A673 (cell line): ENCODE results near the gene RPL29. TPM values are rescaled to one million over a fixed set of nuclear protein-coding genes. Genes with fewer than 3 reads are reported as not detected.
A peak's percentile ranks its signal among the peaks of the same experiment; 100 is the strongest.

Experiments
- BruUV-seq: library from RNA; stranded (reverse); fragments of 400-500 nt; replicated peaks from 2 replicates; lab custom pipeline; 2021; lab: Mats Ljungman, UMichigan
- CTCF ChIA-PET: fragments of 300-600 bp; sonication (Branson Sonifier 250); formaldehyde crosslinking; loops from one replicate; lab custom pipeline; 2022; ENCODE audit warnings: antibody characterized with exemption; lab: Charles Lee
- POLR2A ChIA-PET: fragments of 300-600 bp; sonication (Branson Sonifier 250); formaldehyde crosslinking; loops from one replicate; lab custom pipeline; 2022; ENCODE audit warnings: antibody characterized with exemption; ENCODE audit not compliant: low non-redundant PET; lab: Charles Lee
- DNase-seq: peaks from one replicate; pipeline ENCODE4 v3.0.0-alpha.2; 2015; ENCODE audit warnings: low spot score
- H3K27ac ChIP-seq: fragments of 200-600 bp; sonication (generic); 2 replicates; pipeline ENCODE4 v1.5.1; 2016; ENCODE audit warnings: mixed run types, low read depth, mild to moderate bottlenecking, mixed read lengths, antibody characterized with exemption, low read length; ENCODE audit not compliant: poor library complexity, severe bottlenecking
- H3K27me3 ChIP-seq: fragments of 200-600 bp; sonication (generic); replicated peaks from 2 replicates; pipeline ENCODE4 v1.6.1; 2017; ENCODE audit warnings: mixed run types, low read depth, mild to moderate bottlenecking, mixed read lengths, antibody characterized with exemption, low read length; ENCODE audit not compliant: insufficient read depth, poor library complexity
- H3K36me3 ChIP-seq: fragments of 200-600 bp; sonication (generic); 2 replicates; pipeline ENCODE4 v1.6.1; 2016; ENCODE audit warnings: mixed run types, mild to moderate bottlenecking, mixed read lengths, antibody characterized with exemption, low read length; ENCODE audit not compliant: insufficient read depth, poor library complexity, severe bottlenecking
- H3K4me1 ChIP-seq: fragments of 200-600 bp; sonication (generic); 2 replicates; pipeline ENCODE4 v1.6.1; 2017; ENCODE audit warnings: mixed run types, mild to moderate bottlenecking, mixed read lengths, antibody characterized with exemption, low read length; ENCODE audit not compliant: insufficient read depth, poor library complexity, severe bottlenecking
- H3K4me3 ChIP-seq: fragments of 200-600 bp; sonication (generic); 2 replicates; pipeline ENCODE4 v1.5.1; 2016; ENCODE audit warnings: low read depth, mixed run types, mild to moderate bottlenecking, mixed read lengths, low read length; ENCODE audit not compliant: poor library complexity, severe bottlenecking
- H3K9me3 ChIP-seq: fragments of 200-600 bp; sonication (generic); 2 replicates; pipeline ENCODE4 v1.6.1; 2016; ENCODE audit warnings: mixed run types, low read depth, mild to moderate bottlenecking, mixed read lengths, antibody characterized with exemption, low read length; ENCODE audit not compliant: poor library complexity, severe bottlenecking
- EZH2 ChIP-seq: fragments of 200-600 bp; sonication (generic); IDR thresholded peaks from 2 replicates; pipeline ENCODE4 v1.6.1; 2017; ENCODE audit warnings: borderline replicate concordance, low read depth, mild to moderate bottlenecking, mixed read lengths, antibody characterized with exemption, low read length; ENCODE audit not compliant: poor library complexity, severe bottlenecking
- intact Hi-C: fragments of 100-400 bp; cut with micrococcal nuclease; formaldehyde crosslinking; loops from one replicate; pipeline ENCODE4 v1.10.0; 2022; ENCODE audit not compliant: unreplicated experiment
- total RNA-seq: library from RNA; stranded (reverse); gene quantifications from 2 replicates; pipeline ENCODE4 v1.2.3, GENCODE V29; 2021
- TF ChIP-seq, protein P1 (sequence below): fragments of 300-800, 200-600 bp; sonication (generic); conservative IDR thresholded peaks from 2 replicates; pipeline ENCODE4 v1.5.1; 2017; ENCODE audit warnings: low read depth, mild to moderate bottlenecking, antibody characterized with exemption, low read length, moderate library complexity, mixed read lengths

RPL29 gene
- total RNA-seq, 1 experiment from 2014 or later: 624 TPM

DNA sequence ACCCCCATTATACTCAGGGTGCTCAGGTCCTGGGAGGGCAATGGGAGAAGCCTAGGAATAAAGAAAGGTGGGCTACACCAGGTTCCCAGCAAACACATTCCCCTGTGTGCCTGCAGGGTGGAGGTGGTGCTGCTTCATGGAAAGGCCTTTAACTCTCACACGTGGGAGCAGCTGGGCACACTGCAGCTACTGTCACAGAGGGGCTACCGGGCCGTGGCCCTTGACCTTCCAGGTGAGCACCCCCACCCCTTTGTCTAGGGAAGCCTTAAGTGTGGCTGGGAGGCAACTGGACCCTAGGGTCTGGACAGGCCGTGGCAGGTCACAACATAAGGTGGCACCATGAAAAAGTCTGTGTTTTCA is 17.6 kb downstream of the RPL29 start:
- Histone ChIP-seq H3K36me3 (no peaks in the 10 kb centered on the region), H3K4me3 (no peak overlapping the region), H3K27ac (no peak overlapping the region), H3K9me3 (no peaks in the 10 kb centered on the region), H3K27me3 (no peaks in the 10 kb centered on the region), H3K4me1 (peaks cover 13% of the 10 kb centered on the region)
- DNase-seq: no peak
- intact Hi-C loops: no loop called here
- TF ChIP-seq, protein P1, sequence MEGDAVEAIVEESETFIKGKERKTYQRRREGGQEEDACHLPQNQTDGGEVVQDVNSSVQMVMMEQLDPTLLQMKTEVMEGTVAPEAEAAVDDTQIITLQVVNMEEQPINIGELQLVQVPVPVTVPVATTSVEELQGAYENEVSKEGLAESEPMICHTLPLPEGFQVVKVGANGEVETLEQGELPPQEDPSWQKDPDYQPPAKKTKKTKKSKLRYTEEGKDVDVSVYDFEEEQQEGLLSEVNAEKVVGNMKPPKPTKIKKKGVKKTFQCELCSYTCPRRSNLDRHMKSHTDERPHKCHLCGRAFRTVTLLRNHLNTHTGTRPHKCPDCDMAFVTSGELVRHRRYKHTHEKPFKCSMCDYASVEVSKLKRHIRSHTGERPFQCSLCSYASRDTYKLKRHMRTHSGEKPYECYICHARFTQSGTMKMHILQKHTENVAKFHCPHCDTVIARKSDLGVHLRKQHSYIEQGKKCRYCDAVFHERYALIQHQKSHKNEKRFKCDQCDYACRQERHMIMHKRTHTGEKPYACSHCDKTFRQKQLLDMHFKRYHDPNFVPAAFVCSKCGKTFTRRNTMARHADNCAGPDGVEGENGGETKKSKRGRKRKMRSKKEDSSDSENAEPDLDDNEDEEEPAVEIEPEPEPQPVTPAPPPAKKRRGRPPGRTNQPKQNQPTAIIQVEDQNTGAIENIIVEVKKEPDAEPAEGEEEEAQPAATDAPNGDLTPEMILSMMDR: no peak
- TF ChIP-seq EZH2: no peak
- CTCF ChIA-PET: no interaction called here
- no TSS peak for BruUV-seq
- POLR2A ChIA-PET: no interaction called here

DNA sequence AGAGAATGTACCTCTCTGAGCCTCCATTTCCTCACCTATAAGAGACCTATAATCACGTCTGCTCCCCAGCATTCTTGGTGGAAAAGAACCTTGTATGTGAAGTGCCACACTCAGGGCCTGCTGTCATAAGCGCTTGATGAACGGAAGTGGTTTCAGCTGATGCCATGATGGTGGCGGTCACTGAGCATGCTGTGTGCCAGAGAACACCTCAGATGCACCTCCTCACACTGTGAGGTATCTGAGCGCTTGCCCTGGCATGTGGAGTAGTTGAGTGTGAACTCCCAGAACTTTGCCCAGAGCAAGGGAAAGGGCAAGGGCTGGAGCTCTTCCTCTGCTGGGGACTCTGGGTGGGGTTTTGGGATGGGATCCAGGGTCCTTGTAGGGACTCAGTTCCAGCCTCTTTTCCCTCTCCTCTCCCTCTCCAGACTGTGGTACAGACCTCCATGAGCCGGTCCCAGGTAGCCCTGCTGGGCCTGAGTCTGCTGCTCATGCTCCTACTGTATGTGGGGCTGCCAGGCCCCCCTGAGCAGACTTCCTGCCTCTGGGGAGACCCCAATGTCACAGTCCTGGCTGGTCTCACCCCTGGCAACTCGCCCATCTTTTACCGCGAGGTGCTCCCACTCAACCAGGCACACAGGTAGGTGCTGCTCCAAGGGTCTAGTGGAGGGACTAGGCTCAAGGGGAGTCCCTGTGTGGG is 18.1 kb downstream of the RPL29 start:
- POLR2A ChIA-PET: no interaction called here

DNA sequence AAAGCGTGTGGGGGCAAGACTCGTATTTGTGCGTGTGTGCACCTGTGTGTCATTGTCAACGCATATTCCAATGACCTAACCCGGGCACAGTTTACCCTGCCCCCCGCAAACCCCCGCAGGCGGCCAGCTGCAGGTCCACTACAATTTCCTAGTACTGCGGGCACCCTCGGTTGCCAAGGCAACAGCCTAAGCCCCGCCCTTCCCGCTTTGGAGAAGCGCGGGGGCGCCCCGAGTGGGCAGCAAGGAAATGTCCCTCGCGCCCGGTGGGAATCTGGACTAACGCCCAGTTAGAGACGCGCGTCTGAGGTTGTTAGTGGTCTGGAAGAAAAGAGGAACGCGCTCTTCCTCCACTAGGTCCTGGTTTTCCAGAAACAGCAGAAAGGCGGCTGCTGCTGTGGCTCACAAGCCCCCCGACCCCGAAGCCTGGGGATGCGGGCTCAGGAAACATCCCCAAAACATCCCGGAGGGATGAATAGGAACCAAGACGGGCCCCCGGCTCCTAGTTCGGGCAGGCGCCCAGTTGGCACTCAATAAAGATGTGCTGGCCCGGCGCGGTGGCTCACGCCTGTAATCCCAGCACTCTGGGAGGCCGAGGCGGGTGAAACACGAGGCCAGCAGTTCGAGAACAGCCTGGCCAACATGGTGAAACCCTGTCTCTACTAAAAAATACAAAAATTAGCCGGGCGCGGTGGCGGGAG is 19.7 kb downstream of the RPL29 start:
- Histone ChIP-seq H3K36me3 (no peaks in the 10 kb centered on the region), H3K4me1 (peaks cover 8% of the 10 kb centered on the region), H3K4me3 (peak overlapping the region; percentile 63), H3K9me3 (no peaks in the 10 kb centered on the region), H3K27ac (no peak overlapping the region), H3K27me3 (no peaks in the 10 kb centered on the region)
- BruUV-seq: no TSS peak
- no peak for TF ChIP-seq EZH2
- TF ChIP-seq, protein P1: no peak
- intact Hi-C loops: loop anchor here (2.0 kb wide), 1 partner anchor 33 kb away; the partner anchor contains the start of gene PARP3
- ChIA-PET CTCF (no interaction called here), POLR2A (no interaction called here)
- DNase-seq: peak; percentile 52

More for the DNA sequence above, 18.1 kb downstream of the RPL29 start:
- intact Hi-C loops: no loop called here
- CTCF ChIA-PET: no interaction called here
- no TSS peak for BruUV-seq
- Histone ChIP-seq H3K27ac (no peak overlapping the region), H3K36me3 (no peaks in the 10 kb centered on the region), H3K9me3 (no peaks in the 10 kb centered on the region), H3K4me1 (peaks cover 8% of the 10 kb centered on the region), H3K27me3 (no peaks in the 10 kb centered on the region), H3K4me3 (no peak overlapping the region)
- TF ChIP-seq, protein P1: no peak
- TF ChIP-seq EZH2: no peak
- no peak for DNase-seq
